Peyer's patch (tissue), 4 donors: ENCODE data around the gene PAGR1. TPM values are rescaled to one million over a fixed set of nuclear protein-coding genes. Genes with fewer than 3 reads are reported as not detected.
A peak's percentile ranks its signal among the peaks of the same experiment; 100 is the strongest.
"Not testable (repeated sequence)": the region's sequence is repeated elsewhere in the genome, so short reads cannot be mapped to it uniquely, and the experiment has no call there.

Experiments
- DNase-seq, 3 donors: peaks; one replicate each; pipeline ENCODE4 v3.0.0-alpha.2; 2017 to 2019
- H3K27ac ChIP-seq, 4 donors: fragments of 200-600 bp; sonication (generic); one replicate each; pipeline ENCODE4 v1.5.1; 2016 to 2019
- H3K27me3 ChIP-seq, 2 donors: fragments of 200-600 bp; sonication (generic); one replicate each; pipeline ENCODE4 v1.5.1; 2019
- H3K36me3 ChIP-seq, 3 donors: fragments of 200-600 bp; sonication (generic); one replicate each; pipeline ENCODE4 v1.5.1; 2016 to 2019
- H3K4me1 ChIP-seq, 4 donors: fragments of 200-600 bp; sonication (generic); one replicate each; pipeline ENCODE4 v1.5.1; 2016 to 2019
- H3K4me3 ChIP-seq, 4 donors: fragments of 200-600 bp; sonication (generic); 1 replicate in 3 of 4; 2 replicates in 1 of 4; pipeline ENCODE4 v1.5.1; 2016 to 2019; ENCODE audit warnings: mild to moderate bottlenecking in 1 of 4
- H3K9me3 ChIP-seq, 4 donors: fragments of 200-600 bp; sonication (generic); one replicate each; pipeline ENCODE4 v1.5.1; 2016 to 2019; ENCODE audit warnings: mild to moderate bottlenecking in 1 of 4
- POLR2A ChIP-seq, 2 donors: fragments of 450-650 bp; IDR thresholded peaks; one replicate each; pipeline ENCODE4 v1.5.1; 2017; ENCODE audit warnings: antibody characterized with exemption in 2 of 2, mild to moderate bottlenecking in 2 of 2, moderate library complexity in 2 of 2
- total RNA-seq, 4 donors: library from RNA; depleted of rRNA; stranded (reverse); fragments of >200 nt; gene quantifications; one replicate each; pipeline ENCODE4 v1.1.0, GENCODE V29; 2016
- TF ChIP-seq, protein P1 (sequence below), 6 experiments: fragments of 450-650 bp in 4 of 6; fragments of 200-600 bp in 2 of 6; sonication (generic) in 1 of 6; IDR thresholded peaks; one replicate each; pipeline ENCODE4 v1.5.1; 2017 to 2019; ENCODE audit warnings: antibody characterized with exemption in 6 of 6, mild to moderate bottlenecking in 3 of 6, moderate library complexity in 1 of 6

PAGR1 gene
- total RNA-seq, 4 donors from 2014 or later, result 39.5 to 50.3 (median 48.3) TPM

DNA sequence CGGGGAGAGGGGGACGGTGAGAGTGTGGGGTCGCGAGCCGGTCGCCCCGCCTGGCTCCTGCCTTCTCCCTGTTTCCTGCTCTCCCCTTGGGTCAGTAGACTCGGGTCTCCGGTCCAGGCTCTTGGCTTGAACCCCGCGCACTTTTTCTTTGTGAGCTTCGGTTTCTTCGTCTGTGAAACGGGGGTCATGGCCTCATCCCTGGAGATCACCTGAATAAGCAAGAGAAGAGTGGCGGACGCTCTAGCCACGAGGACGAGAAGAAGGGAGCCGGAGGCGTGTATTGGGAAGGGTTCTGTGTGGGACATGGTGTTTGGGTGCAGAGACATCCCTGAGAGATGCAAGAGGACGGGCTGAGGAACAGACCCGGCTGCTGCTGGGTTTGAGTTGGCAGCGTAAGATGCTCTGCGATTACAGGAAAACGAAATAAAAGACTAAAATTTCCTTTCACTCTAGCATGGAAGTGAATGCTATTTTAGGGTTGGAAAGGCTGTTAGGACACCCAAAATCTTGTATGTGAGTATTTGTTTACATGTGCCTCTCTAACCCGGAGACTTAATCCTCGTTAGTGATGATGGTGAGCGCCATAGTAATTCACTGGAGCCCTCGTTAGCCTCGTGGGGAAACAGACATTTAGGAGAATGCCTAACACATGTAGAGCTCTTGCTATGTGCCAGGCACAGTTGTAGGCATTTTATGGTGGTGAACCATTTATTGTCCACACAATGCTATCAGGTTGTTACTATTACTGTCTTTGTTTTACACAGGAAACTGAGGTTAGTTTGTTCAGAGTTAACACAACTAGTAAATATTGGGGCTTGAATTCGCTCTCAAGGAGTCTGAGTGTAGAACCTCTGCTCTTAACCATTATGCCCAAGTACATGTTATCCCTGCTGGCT lies 24.8 kb upstream of the PAGR1 start:
- Histone ChIP-seq H3K27ac (peak overlapping the region; percentile 67 to 88 (median 74)), H3K4me3 (peak overlapping the region; percentile 78 to 93 (median 81)), H3K9me3 (no peaks in the 10 kb centered on the region), H3K36me3 (no peaks in the 10 kb centered on the region), H3K27me3 (no peaks in the 10 kb centered on the region), H3K4me1 (peaks cover 0 to 23% (median 4%) of the 10 kb centered on the region in 4 donors)
- peak in 1 of 3 donors; percentile 49 for DNase-seq
- TF ChIP-seq POLR2A (IDR thresholded peaks at IDR 0.05), result no peak
- TF ChIP-seq, protein P1, sequence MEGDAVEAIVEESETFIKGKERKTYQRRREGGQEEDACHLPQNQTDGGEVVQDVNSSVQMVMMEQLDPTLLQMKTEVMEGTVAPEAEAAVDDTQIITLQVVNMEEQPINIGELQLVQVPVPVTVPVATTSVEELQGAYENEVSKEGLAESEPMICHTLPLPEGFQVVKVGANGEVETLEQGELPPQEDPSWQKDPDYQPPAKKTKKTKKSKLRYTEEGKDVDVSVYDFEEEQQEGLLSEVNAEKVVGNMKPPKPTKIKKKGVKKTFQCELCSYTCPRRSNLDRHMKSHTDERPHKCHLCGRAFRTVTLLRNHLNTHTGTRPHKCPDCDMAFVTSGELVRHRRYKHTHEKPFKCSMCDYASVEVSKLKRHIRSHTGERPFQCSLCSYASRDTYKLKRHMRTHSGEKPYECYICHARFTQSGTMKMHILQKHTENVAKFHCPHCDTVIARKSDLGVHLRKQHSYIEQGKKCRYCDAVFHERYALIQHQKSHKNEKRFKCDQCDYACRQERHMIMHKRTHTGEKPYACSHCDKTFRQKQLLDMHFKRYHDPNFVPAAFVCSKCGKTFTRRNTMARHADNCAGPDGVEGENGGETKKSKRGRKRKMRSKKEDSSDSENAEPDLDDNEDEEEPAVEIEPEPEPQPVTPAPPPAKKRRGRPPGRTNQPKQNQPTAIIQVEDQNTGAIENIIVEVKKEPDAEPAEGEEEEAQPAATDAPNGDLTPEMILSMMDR (IDR thresholded peaks at IDR 0.05), result no peak

DNA sequence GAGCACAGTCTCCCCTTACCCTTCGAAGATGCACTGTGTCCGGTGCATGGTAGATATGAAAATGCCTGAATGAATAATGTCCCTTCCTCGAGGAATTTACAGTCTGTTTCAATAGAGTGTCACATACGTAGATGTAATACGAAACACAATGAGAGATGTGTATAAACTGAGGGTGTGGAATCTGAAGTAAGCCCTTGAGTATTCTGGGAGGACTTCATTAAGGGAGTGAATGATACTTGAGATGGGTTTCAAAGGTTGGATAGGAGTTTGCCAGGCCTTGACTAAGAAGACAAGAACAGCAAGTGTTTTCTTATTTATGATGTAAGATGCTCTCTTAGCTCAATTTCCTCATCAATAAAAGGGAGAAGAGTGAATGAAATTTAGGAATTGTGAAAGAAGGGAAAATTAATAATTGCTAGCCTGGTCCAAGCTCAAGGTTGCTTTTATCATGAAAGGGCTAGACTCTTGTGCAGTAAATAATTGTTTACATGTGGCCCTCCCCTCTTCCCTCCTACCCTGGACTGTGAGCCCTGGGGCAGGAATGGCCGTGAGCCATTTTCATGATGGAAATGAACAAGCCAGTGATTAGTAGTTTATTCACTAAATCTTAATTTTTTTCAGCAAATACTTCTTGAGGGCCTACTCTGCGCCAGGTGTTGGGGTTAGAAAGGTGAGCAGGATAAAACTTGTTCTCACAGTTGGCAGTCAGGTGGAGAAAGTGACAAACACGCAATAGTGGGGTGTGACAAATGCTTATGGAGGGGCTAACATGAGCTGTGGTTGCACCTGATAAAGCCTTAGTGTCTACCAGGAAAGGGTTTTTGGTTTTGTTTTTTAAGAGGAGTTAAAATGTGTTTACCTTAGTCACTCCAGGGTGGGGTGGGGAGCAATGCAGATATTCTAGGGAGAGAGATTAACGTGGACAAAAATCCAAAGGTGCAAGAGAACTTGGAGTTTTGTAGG lies 23.8 kb upstream of the PAGR1 start:
- Histone ChIP-seq H3K27ac (no peak overlapping the region), H3K4me3 (peak overlapping the region in 2 of 4 donors; percentile 82 to 93), H3K9me3 (no peaks in the 10 kb centered on the region), H3K36me3 (peaks cover 0 to 8% (median 0%) of the 10 kb centered on the region in 3 donors), H3K4me1 (peaks cover 0 to 23% (median 4%) of the 10 kb centered on the region in 4 donors), H3K27me3 (no peaks in the 10 kb centered on the region)
- TF ChIP-seq, protein P1 (IDR thresholded peaks at IDR 0.05), result no peak
- TF ChIP-seq POLR2A (IDR thresholded peaks at IDR 0.05), result no peak
- DNase-seq, result no peak

DNA sequence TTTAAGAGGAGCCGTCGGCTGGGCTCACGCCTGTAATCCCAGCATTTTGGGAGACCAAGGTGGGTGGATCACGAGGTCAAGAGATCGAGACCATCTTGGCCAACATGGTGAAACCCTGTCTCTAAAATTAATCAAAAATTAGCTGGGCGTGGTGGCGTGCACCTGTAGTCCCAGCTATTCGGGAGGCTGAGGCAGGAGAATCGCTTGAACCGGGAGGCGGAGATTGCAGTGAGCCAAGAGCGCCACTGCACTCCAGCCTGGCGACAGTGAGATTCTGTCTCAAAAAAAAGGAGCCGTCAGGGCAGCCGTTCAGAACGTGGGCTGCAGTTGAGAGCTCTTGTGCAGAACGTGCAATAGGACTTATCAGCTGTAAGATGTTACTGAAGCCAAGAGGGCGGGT lies 22.8 kb upstream of the PAGR1 start:
- H3K27ac ChIP-seq, H3K9me3 ChIP-seq, H3K4me3 ChIP-seq, DNase-seq, H3K27me3 ChIP-seq: not testable (repeated sequence)
- Histone ChIP-seq H3K4me1 (peaks cover 0 to 23% (median 4%) of the 10 kb centered on the region in 4 donors), H3K36me3 (peaks cover 0 to 17% (median 0%) of the 10 kb centered on the region in 3 donors)

DNA sequence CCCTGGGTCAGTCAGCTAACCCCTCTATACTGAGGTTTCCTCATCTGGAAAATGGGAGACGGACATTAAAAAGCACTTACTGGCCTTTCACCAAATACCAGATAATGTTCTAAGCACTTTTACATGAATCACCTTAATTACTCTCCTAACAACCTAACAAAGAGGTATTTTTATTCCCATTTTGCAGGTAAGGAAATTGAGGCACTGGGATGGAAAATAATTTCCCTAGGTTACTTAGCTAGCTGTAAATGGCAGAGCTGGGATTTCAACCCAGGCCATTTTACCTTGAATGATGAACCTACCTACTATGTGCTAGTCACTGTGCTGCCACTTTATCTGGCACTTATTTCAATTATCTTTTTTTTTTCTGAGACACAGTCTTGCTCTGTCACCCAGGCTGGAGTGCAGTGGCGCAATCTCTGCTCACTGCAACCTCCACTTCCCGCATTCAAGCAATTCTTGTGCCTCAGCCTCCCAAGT lies 21.7 kb upstream of the PAGR1 start:
- Histone ChIP-seq H3K27me3 (no peaks in the 10 kb centered on the region), H3K4me1 (peaks cover 0 to 23% (median 4%) of the 10 kb centered on the region in 4 donors), H3K36me3 (peaks cover 0 to 28% (median 0%) of the 10 kb centered on the region in 3 donors), H3K4me3 (no peak overlapping the region), H3K9me3 (no peaks in the 10 kb centered on the region), H3K27ac (no peak overlapping the region)
- no peak for DNase-seq
- no peak for TF ChIP-seq POLR2A (IDR thresholded peaks at IDR 0.05)
- TF ChIP-seq, protein P1 (IDR thresholded peaks at IDR 0.05), result no peak

DNA sequence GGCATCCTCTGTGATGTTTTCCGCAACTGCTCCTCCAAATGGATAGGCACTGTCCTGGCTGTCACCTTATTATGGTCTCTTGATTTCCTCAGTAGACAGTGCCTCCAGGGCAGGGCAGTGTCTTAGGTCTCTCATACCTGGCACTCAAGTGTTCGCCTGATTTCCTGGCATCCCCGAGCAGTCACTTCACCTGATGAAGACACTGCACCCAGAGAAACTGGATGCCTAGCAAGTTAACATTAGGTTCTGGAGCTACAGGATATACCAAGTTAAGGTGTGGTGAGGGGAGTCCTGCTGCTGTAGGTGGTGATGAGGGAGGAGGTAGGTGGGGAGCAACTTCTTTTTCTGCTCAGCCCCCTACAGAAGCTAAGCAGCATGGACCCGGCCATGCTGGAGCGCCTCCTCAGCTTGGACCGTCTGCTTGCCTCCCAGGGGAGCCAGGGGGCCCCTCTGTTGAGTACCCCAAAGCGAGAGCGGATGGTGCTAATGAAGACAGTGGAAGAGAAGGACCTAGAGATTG lies 13.5 kb upstream of the PAGR1 start:
- H3K27me3 ChIP-seq, result no peaks in the 10 kb centered on the region
- peaks cover 0 to 39% (median 0%) of the 10 kb centered on the region in 3 donors for H3K36me3 ChIP-seq
- no peak for DNase-seq
- no peak overlapping the region for H3K27ac ChIP-seq
- H3K4me3 ChIP-seq, result no peak overlapping the region
- H3K4me1 ChIP-seq, result peaks cover 0 to 9% (median 2%) of the 10 kb centered on the region in 4 donors
- H3K9me3 ChIP-seq, result no peaks in the 10 kb centered on the region
- TF ChIP-seq, protein P1 (IDR thresholded peaks at IDR 0.05), result no peak
- TF ChIP-seq POLR2A (IDR thresholded peaks at IDR 0.05), result no peak
